RWPE2 (cell line): Measurements from ENCODE around the gene GAL3ST1.
"Not testable (repeated sequence)": the region's sequence is repeated elsewhere in the genome, so short reads cannot be mapped to it uniquely, and the experiment has no call there.

Source experiments
- ATAC-seq: fragments of 200-7000 bp; cut with Tn5 transposase; 3 replicates; pipeline ENCODE4 v1.9.1; 2021; ENCODE audit warnings: low read depth
- DNase-seq: peaks from one replicate; pipeline ENCODE4 v3.0.0-alpha.2; 2020; ENCODE audit warnings: low spot score
- H3K27ac ChIP-seq: fragments of 450-650 bp; 2 replicates; pipeline ENCODE4 v1.5.1; 2017; ENCODE audit warnings: mild to moderate bottlenecking; ENCODE audit not compliant: poor library complexity, severe bottlenecking
- H3K27me3 ChIP-seq: fragments of 250-450 bp; sonication (Bioruptor Pico); 2 replicates; pipeline ENCODE4 v1.5.1; 2021; ENCODE audit warnings: mild to moderate bottlenecking, moderate library complexity; ENCODE audit not compliant: insufficient read depth, poor library complexity, severe bottlenecking
- H3K36me3 ChIP-seq: fragments of 250-450 bp; sonication (Bioruptor Pico); 2 replicates; pipeline ENCODE4 v1.5.1; 2020; ENCODE audit warnings: low read depth, mild to moderate bottlenecking, moderate library complexity
- H3K4me1 ChIP-seq: fragments of 250-450 bp; sonication (Bioruptor Pico); 2 replicates; pipeline ENCODE4 v1.5.1; 2021; ENCODE audit warnings: mild to moderate bottlenecking, moderate library complexity; ENCODE audit not compliant: insufficient read depth, poor library complexity, severe bottlenecking
- H3K4me3 ChIP-seq: fragments of 250-450 bp; sonication (Bioruptor Pico); 2 replicates; pipeline ENCODE4 v1.5.1; 2021; ENCODE audit warnings: mild to moderate bottlenecking, moderate library complexity; ENCODE audit not compliant: severe bottlenecking
- H3K9me3 ChIP-seq: fragments of 250-450 bp; sonication (Bioruptor Pico); 2 replicates; pipeline ENCODE4 v1.5.1; 2021; ENCODE audit warnings: mild to moderate bottlenecking, moderate library complexity; ENCODE audit not compliant: severe bottlenecking
- CTCF ChIP-seq: fragments of 450-650 bp; IDR thresholded peaks from one replicate; pipeline ENCODE4 v1.5.1; 2017; ENCODE audit warnings: mild to moderate bottlenecking, moderate library complexity; ENCODE audit not compliant: poor library complexity, severe bottlenecking

The GAL3ST1 gene

GRCh38 chr22:30555282-30556210 is 18.9 kb downstream of the GAL3ST1 start:
- no peak for TF ChIP-seq CTCF
- no peaks in the 10 kb centered on the region for H3K27me3 ChIP-seq

GRCh38 chr22:30553971-30554370 is 20.5 kb downstream of the GAL3ST1 start:
- H3K4me1 ChIP-seq: no peaks in the 10 kb centered on the region
- no peak overlapping the region for H3K27ac ChIP-seq
- no peak for TF ChIP-seq CTCF
- no peaks in the 10 kb centered on the region for H3K36me3 ChIP-seq
- H3K27me3 ChIP-seq: no peaks in the 10 kb centered on the region
- no peak for DNase-seq
- ATAC-seq: no peak
- no peaks in the 10 kb centered on the region for H3K9me3 ChIP-seq
- no peak overlapping the region for H3K4me3 ChIP-seq

More at GRCh38 chr22:30555282-30556210, 18.9 kb downstream of the GAL3ST1 start:
- Histone ChIP-seq H3K4me1 (no peaks in the 10 kb centered on the region), H3K36me3 (no peaks in the 10 kb centered on the region), H3K4me3 (no peak overlapping the region), H3K9me3 (no peaks in the 10 kb centered on the region), H3K27ac (no peak overlapping the region)
- no peak for ATAC-seq
- DNase-seq: no peak

- no peaks in the 10 kb centered on the region for H3K36me3 ChIP-seq
- H3K27ac ChIP-seq: no peak overlapping the region
- no peak overlapping the region for H3K4me3 ChIP-seq
- H3K4me1 ChIP-seq: no peaks in the 10 kb centered on the region
- DNase-seq (no peak), ATAC-seq (no peak)
- no peaks in the 10 kb centered on the region for H3K9me3 ChIP-seq
- TF ChIP-seq CTCF: no peak
- H3K27me3 ChIP-seq: no peaks in the 10 kb centered on the region
Measured at GRCh38 chr22:30552719-30553118, 21.7 kb downstream of the GAL3ST1 start.

- not testable (repeated sequence) for ATAC-seq, H3K4me1 ChIP-seq, DNase-seq, H3K27ac ChIP-seq, H3K27me3 ChIP-seq, H3K4me3 ChIP-seq, H3K36me3 ChIP-seq, H3K9me3 ChIP-seq
Measured at GRCh38 chr22:30551813-30552212, 22.7 kb downstream of the GAL3ST1 start.

- Histone ChIP-seq H3K9me3 (no peaks in the 10 kb centered on the region), H3K27me3 (no peaks in the 10 kb centered on the region), H3K27ac (no peak overlapping the region), H3K4me1 (no peaks in the 10 kb centered on the region), H3K36me3 (no peaks in the 10 kb centered on the region), H3K4me3 (no peak overlapping the region)
- no peak for TF ChIP-seq CTCF
- ATAC-seq (no peak), DNase-seq (no peak)
Measured at GRCh38 chr22:30547188-30547587, 27.3 kb downstream of the GAL3ST1 start.
